Pancreas (tissue), 10 donors: ENCODE measurements around the gene SHISA5. TPM values are rescaled to one million over a fixed set of nuclear protein-coding genes. Genes with fewer than 3 reads are reported as not detected.

Experiments
- ATAC-seq, 4 donors: fragments of 200-7000 bp; cut with Tn5 transposase; one replicate each; pipeline versions ENCODE4 v1.8.0 to v1.9.1; 2020; ENCODE audit warnings: mild to moderate bottlenecking in 4 of 4, moderate library complexity in 4 of 4
- DNase-seq, 6 donors: peaks; one replicate each; pipeline ENCODE4 v3.0.0-alpha.2; 2020
- FAIRE-seq: peaks from 2 replicates; lab custom pipeline; 2012; peaks lifted over from hg19 to GRCh38; lab: Jason Lieb, UNC
- H3K27ac ChIP-seq, 4 donors: fragments of 200-600 bp; sonication (generic); 1 replicate in 3 of 4; 2 replicates in 1 of 4; pipeline versions ENCODE4 v1.5.0 to v1.8.0; 2020
- H3K27me3 ChIP-seq, 4 donors: fragments of 200-600 bp; one replicate each; pipeline ENCODE4 v1.8.0; 2021
- H3K36me3 ChIP-seq, 3 donors: fragments of 200-600 bp; sonication (generic) in 1 of 3; one replicate each; pipeline versions ENCODE4 v1.5.0 to v1.8.0; 2020 to 2021
- H3K4me1 ChIP-seq, 3 donors: fragments of 200-600 bp; one replicate each; pipeline ENCODE4 v1.8.0; 2021
- H3K4me3 ChIP-seq, 4 donors: fragments of 200-600 bp; sonication (generic) in 2 of 4; one replicate each; pipeline versions ENCODE4 v1.5.0 to v1.8.0; 2020 to 2021
- H3K9me3 ChIP-seq, 4 donors: fragments of 200-600 bp; one replicate each; pipeline ENCODE4 v1.8.0; 2021
- WGBS, 2 donors: extraction: QIAGEN DNeasy Blood & Tissue Kit; methylation state at CpG; one replicate each; pipeline ENCODE4 v1.1.7; 2013; 5-methylcytosine and 5-hydroxymethylcytosine counted together
- intact Hi-C, 3 donors: fragments of 100-400 bp; cut with DNase I; formaldehyde crosslinking; loops; one replicate each; pipeline versions ENCODE4 v1.11.1 to v1.14.2; 2022
- polyA plus RNA-seq, 2 donors: library from polyadenylated mRNA; stranded (reverse); fragments of 200-250 nt; gene quantifications; one replicate each; pipeline ENCODE4 v1.2.3, GENCODE V29; 2013
- total RNA-seq, 6 donors: library from RNA; stranded (reverse); fragmentation: NEBNext Ultra II Directional in 4 of 6; extraction: Animal tissue kit (Norgen Biotek cat#: 25700) in 4 of 6; gene quantifications; one replicate each; pipeline versions ENCODE4 v1.2.1 to v1.2.4, GENCODE V29; 2021 to 2023
- TF ChIP-seq, protein P1 (sequence below), 4 donors: fragments of 200-600 bp; sonication (generic) in 3 of 4; IDR thresholded peaks; one replicate each; pipeline versions ENCODE4 v1.5.0 to v1.8.0; 2021; ENCODE audit warnings: antibody characterized with exemption in 4 of 4
- donor health status: healthy with polysubstance abuse.
- donor health status: DM: no; HTN: no; CAD: no; lungs with moderate emphysema.
- donor health status: DM: no; HTN: no; CAD: no.
- donor health status: control.
- donor health status: control.
- donor health status: Bipolar disorder and iron deficiency.
- donor health status: DM: yes; HTN: yes; CAD: no.
- donor health status: DM: no; HTN: no; CAD: no.
- donor health status: DM: no; HTN: no; CAD: no.
- donor health status: DM: yes; HTN: yes; CAD: no.

Gene SHISA5
- total and polyA plus RNA-seq, 8 donors = 29.9 to 81.6 (median 45.3) TPM

DNA sequence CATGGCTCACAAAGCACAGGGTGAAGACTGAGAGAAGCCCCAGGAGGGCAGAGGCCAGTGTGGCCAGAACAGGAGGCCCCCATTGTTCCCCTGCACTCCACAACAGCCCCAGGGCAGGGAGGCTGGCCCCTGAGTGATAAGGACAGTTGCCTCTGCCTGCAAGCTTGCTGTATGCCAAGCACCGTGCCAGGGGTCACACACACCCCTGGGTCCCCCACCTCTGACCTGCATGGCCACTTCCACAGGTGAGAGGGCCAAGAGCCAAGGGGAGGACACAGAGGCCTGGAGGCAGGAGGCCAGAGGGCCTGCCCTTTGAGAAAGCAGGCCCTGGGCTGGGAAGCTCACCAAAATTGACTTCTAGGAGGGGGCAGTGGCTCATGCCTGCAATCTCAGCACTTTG, 33.7 kb downstream of the SHISA5 start:
- Histone ChIP-seq H3K27ac (no peak overlapping the region), H3K4me1 (peaks cover 25 to 49% (median 37%) of the 10 kb centered on the region in 3 donors), H3K36me3 (no peaks in the 10 kb centered on the region), H3K9me3 (no peaks in the 10 kb centered on the region), H3K4me3 (no peak overlapping the region), H3K27me3 (no peaks in the 10 kb centered on the region)
- TF ChIP-seq, protein P1, sequence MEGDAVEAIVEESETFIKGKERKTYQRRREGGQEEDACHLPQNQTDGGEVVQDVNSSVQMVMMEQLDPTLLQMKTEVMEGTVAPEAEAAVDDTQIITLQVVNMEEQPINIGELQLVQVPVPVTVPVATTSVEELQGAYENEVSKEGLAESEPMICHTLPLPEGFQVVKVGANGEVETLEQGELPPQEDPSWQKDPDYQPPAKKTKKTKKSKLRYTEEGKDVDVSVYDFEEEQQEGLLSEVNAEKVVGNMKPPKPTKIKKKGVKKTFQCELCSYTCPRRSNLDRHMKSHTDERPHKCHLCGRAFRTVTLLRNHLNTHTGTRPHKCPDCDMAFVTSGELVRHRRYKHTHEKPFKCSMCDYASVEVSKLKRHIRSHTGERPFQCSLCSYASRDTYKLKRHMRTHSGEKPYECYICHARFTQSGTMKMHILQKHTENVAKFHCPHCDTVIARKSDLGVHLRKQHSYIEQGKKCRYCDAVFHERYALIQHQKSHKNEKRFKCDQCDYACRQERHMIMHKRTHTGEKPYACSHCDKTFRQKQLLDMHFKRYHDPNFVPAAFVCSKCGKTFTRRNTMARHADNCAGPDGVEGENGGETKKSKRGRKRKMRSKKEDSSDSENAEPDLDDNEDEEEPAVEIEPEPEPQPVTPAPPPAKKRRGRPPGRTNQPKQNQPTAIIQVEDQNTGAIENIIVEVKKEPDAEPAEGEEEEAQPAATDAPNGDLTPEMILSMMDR (IDR thresholded peaks at IDR 0.05) = no peak
- DNase-seq (peak in 1 of 6 donors; percentile 64), FAIRE-seq (no peak), ATAC-seq (no peak)
- intact Hi-C loops = no loop called here
- WGBS, 2 donors = 31 to 42% methylated on average over 1 of the region's 1 CpG

DNA sequence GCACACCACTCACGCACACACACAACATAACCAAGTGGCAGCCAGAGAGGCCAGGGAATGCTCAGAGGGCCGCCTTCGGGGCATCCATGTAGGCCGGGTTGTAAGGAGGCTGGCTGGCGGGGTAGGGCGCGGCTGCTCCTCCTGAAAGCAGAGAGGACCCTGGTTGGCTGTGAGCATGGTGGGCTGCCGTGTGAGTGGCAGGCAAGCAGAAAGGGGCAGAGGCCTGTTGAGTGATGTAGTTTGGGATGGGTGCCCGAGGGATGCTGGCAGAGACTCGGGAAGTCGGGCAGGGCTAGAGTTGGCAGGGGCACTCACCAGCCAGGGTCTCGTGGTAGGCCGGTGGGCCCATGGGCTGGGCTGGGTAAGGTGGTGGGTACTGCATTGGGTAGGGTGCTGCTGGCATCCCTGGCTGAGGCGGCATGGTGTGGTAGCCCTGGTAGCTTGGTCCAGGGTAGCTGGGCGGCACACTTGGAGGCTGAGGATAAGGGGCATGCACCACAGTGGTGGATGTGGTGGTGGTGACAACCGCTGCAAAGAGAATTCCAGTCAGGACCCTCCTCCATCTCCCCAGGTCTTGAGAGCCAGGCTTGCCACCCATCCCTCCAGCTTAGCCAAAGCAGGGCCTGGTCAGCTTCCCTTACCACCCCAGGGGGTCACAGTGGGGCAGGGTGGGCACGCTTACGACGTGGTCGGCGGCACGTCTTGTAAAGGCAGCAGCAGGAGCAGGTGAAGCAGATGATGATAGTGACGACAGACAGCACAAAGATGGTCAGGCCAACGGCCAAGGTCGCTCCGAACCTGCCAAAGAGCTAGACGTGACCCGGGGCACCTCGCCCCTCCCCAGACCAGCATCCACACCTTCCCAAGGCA, 34.7 kb downstream of the SHISA5 start:
- H3K4me1 ChIP-seq = peaks cover 25 to 55% (median 37%) of the 10 kb centered on the region in 3 donors
- no peaks in the 10 kb centered on the region for H3K27me3 ChIP-seq
- ATAC-seq (no peak), DNase-seq (peak in 2 of 6 donors; percentile 35 to 77), FAIRE-seq (no peak)
- 80 to 83% methylated on average over 29 of the region's 29 CpGs for WGBS, 2 donors
- no peak overlapping the region for H3K27ac ChIP-seq
- no peaks in the 10 kb centered on the region for H3K36me3 ChIP-seq
- H3K9me3 ChIP-seq = no peaks in the 10 kb centered on the region
- H3K4me3 ChIP-seq = no peak overlapping the region
- TF ChIP-seq, protein P1 (IDR thresholded peaks at IDR 0.05) = no peak
- intact Hi-C loops = loop anchor here in 1 of 3 donors (5.0 kb wide), 1 partner anchor 83 kb away; no protein-coding TSS in a partner anchor

DNA sequence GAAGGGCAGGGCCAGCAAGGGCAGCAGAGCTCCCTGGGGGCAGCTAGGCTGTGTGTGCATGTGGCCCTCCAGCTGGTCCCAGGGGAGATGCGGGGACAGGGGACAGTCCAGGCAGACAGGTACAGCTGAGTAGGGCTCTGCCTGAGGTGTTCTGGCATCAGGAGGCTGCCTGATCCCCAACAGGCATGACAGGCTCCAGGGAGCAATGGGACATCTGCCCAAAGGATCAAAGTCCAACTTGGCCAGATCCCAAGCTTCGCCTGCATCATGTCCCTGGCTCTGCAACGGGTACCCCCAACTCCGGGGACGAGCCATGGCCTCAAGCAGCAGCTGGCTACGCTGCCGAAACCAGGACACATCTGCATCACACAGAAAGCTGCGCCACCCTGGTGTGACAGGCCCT, 35.6 kb downstream of the SHISA5 start:
- DNase-seq (peak in 4 of 6 donors; percentile 57 to 73 (median 64)), ATAC-seq (no peak), FAIRE-seq (no peak)
- Histone ChIP-seq H3K4me1 (peaks cover 25 to 51% (median 35%) of the 10 kb centered on the region in 3 donors), H3K4me3 (no peak overlapping the region), H3K27ac (peak overlapping the region; percentile 18 to 100 (median 74)), H3K36me3 (no peaks in the 10 kb centered on the region), H3K27me3 (no peaks in the 10 kb centered on the region), H3K9me3 (no peaks in the 10 kb centered on the region)
- intact Hi-C loops = loop anchor here in 1 of 3 donors (5.0 kb wide), 1 partner anchor 84 kb away; no protein-coding TSS in a partner anchor
- TF ChIP-seq, protein P1 (IDR thresholded peaks at IDR 0.05) = no peak
- 31 to 32% methylated on average over 8 of the region's 8 CpGs for WGBS, 2 donors

DNA sequence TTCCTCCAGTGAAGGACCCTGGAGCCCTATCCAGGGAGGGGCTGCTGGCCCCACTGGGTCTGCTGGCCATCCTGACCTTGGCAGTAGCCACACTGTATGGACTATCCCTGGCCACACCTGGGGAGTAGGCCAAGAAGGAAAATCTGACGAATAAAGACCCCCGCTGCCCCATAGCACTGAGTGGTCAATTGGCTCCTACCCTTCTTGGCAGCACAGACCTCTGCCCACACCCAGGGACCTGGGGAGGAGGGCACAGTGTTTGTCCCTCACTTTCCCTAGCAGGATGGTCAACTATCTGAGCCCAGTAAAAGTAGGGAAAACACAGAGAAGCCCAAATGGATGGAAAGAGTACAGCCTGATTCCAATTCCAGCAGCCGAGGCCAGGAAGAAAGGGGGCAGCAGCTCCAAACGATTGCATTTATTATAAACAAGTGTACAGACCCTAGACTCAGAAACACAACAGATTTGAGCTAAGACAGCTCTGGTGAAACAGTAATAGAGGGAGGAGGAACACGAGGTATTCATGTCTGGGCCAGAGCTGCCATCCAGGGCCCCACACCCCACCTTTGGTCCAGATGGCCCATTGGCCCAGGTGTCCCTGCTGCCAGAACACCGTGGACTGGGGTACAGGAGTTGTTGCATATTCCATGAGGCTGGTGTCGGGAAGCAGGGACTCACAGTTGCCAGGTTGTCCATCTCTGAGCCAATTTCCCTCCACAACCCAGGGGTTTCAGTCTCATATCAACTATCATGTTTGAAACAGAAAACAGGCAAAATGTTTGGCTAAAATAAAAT, 36.3 kb downstream of the SHISA5 start:
- 51 to 53% methylated on average over 7 of the region's 7 CpGs for WGBS, 2 donors
- ATAC-seq (no peak), FAIRE-seq (no peak), DNase-seq (peak in 1 of 6 donors; percentile 32)
- no peaks in the 10 kb centered on the region for H3K36me3 ChIP-seq
- peak overlapping the region in 2 of 4 donors; percentile 36 to 54 for H3K4me3 ChIP-seq
- H3K4me1 ChIP-seq = peaks cover 25 to 48% (median 33%) of the 10 kb centered on the region in 3 donors
- TF ChIP-seq, protein P1 (IDR thresholded peaks at IDR 0.05) = no peak
- no peaks in the 10 kb centered on the region for H3K9me3 ChIP-seq
- intact Hi-C loops = loop anchor here in 1 of 3 donors (5.0 kb wide), 1 partner anchor 85 kb away; no protein-coding TSS in a partner anchor
- H3K27me3 ChIP-seq = no peaks in the 10 kb centered on the region
- peak overlapping the region; percentile 99 to 100 (median 100) for H3K27ac ChIP-seq
